HG02610 (cell line): ENCODE measurements around the gene SLC25A34.

Source experiments
- ATAC-seq: cut with Tn5 transposase; IDR thresholded peaks from one replicate; pipeline ENCODE4 v1.9.1; 2021; ENCODE audit warnings: mild to moderate bottlenecking, moderate library complexity; ENCODE audit not compliant: unreplicated experiment

Gene SLC25A34

GRCh38 chr1:15770313-15770962 is 34.4 kb downstream of the SLC25A34 start:
- ATAC-seq = no peak

GRCh38 chr1:15771836-15772515 is 35.9 kb downstream of the SLC25A34 start:
- no peak for ATAC-seq

DNA sequence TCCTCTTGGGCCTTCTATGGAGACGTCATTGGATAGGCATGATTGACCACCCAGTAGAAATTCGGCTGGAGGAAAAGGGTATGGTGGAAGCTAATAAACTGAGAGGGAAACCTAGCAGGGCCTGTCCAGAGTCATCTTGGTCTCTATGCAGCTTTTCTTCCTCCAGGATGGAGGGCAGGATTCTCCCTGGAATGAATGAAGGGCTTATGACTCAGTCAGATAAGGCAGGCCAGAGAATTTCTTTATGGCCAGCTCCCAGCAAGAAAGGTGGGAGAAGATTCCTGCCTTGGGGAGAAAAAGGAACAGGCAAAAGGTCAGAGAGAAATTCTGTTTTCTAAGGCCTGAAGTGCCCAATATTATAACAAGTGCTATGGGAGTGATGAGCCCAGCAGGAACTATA is 39.6 kb downstream of the SLC25A34 start:
- no peak for ATAC-seq

GRCh38 chr1:15777909-15778707 is 42.0 kb downstream of the SLC25A34 start:
- ATAC-seq = no peak

DNA sequence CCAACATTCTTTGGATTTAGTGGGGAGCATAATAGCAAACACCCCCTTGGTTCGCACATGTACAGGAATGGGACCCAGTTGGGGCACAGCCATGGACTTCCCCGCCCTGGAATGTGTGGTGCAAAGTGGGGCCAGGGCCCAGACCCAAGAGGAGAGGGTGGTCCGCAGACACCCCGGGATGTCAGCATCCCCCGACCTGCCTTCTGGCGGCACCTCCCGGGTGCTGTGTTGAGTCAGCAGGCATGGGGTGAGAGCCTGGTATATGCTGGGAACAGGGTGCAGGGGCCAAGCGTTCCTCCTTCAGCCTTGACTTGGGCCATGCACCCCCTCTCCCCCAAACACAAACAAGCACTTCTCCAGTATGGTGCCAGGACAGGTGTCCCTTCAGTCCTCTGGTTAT is 49.6 kb downstream of the SLC25A34 start:
- no peak for ATAC-seq

- ATAC-seq = no peak
These were observed 50.5 kb downstream of the SLC25A34 start for GRCh38 chr1:15786581-15786980.

GRCh38 chr1:15788624-15789301 is 52.7 kb downstream of the SLC25A34 start:
- ATAC-seq = no peak
